NAMALWA (cell line): ENCODE results near the gene SRA1.
"Not testable (repeated sequence)": the region's sequence is repeated elsewhere in the genome, so short reads cannot be mapped to it uniquely, and the experiment has no call there.

ENCODE experiments used
- DNase-seq: peaks from one replicate; pipeline ENCODE4 v3.0.0-alpha.2; 2015; ENCODE audit warnings: low spot score

SRA1 gene

GRCh38 chr5:140557136-140557805 lies at the start of gene SRA1:
Gene SRA1 (minus strand): TSS chr5:140557473. CDS start chr5:140557452, 21 bp downstream.
- peak; percentile 91 for DNase-seq

GRCh38 chr5:140607031-140607430 lies 49.8 kb upstream of the SRA1 start:
- DNase-seq, result no peak

GRCh38 chr5:140605879-140606278 lies 48.6 kb upstream of the SRA1 start:
- DNase-seq, result no peak

- no peak for DNase-seq
Measured at GRCh38 chr5:140603734-140604133, 46.5 kb upstream of the SRA1 start.

- not testable (repeated sequence) for DNase-seq
Measured at GRCh38 chr5:140603446-140603698, 46.1 kb upstream of the SRA1 start.

- no peak for DNase-seq
Measured at GRCh38 chr5:140602147-140602546, 44.9 kb upstream of the SRA1 start.

GRCh38 chr5:140600096-140600495 lies 42.8 kb upstream of the SRA1 start:
- no peak for DNase-seq

- DNase-seq, result no peak
Measured at GRCh38 chr5:140598836-140599235, 41.6 kb upstream of the SRA1 start.

GRCh38 chr5:140596321-140596741 lies 39.1 kb upstream of the SRA1 start:
- DNase-seq, result no peak

GRCh38 chr5:140595538-140596300 lies 38.4 kb upstream of the SRA1 start:
- no peak for DNase-seq

GRCh38 chr5:140594169-140594568 lies 36.9 kb upstream of the SRA1 start:
- no peak for DNase-seq

- not testable (repeated sequence) for DNase-seq
Measured at GRCh38 chr5:140593070-140593469, 35.8 kb upstream of the SRA1 start.

GRCh38 chr5:140591747-140592372 lies 34.6 kb upstream of the SRA1 start:
- DNase-seq, result no peak

- no peak for DNase-seq
Measured at GRCh38 chr5:140590861-140591260, 33.6 kb upstream of the SRA1 start.

GRCh38 chr5:140588311-140589070 lies 31.2 kb upstream of the SRA1 start:
- no peak for DNase-seq

GRCh38 chr5:140587495-140587894 lies 30.2 kb upstream of the SRA1 start:
- DNase-seq, result no peak

- not testable (repeated sequence) for DNase-seq
Measured at GRCh38 chr5:140579188-140579747, 22.0 kb upstream of the SRA1 start.

GRCh38 chr5:140576776-140577201 lies 19.5 kb upstream of the SRA1 start:
- no peak for DNase-seq

- DNase-seq, result no peak
Measured at GRCh38 chr5:140575309-140575708, 18.0 kb upstream of the SRA1 start.

GRCh38 chr5:140574165-140574564 lies 16.9 kb upstream of the SRA1 start:
- no peak for DNase-seq

- DNase-seq, result no peak
Measured at GRCh38 chr5:140573683-140574082, 16.4 kb upstream of the SRA1 start.

GRCh38 chr5:140571105-140571504 lies 13.8 kb upstream of the SRA1 start:
- no peak for DNase-seq
